B cell (primary cell): Measurements from ENCODE around the gene APMAP. TPM values are rescaled to one million over a fixed set of nuclear protein-coding genes. Genes with fewer than 3 reads are reported as not detected.
"Not testable (repeated sequence)": the region's sequence is repeated elsewhere in the genome, so short reads cannot be mapped to it uniquely, and the experiment has no call there.

ENCODE experiments used
- ATAC-seq: fragments of 200-7000 bp; cut with Tn5 transposase; one replicate; pipeline ENCODE4 v1.10.0; 2021; ENCODE audit warnings: low read depth, mild to moderate bottlenecking, moderate number of reproducible peaks, moderate library complexity
- CTCF ChIA-PET: fragments of 350-600 bp; sonication (Branson Sonifier 250); formaldehyde crosslinking; loops from one replicate; lab custom pipeline; 2021; ENCODE audit warnings: antibody characterized with exemption, inconsistent platforms; lab: Charles Lee
- POLR2A ChIA-PET: fragments of 350-600 bp; sonication (Branson Sonifier 250); formaldehyde crosslinking; loops from one replicate; lab custom pipeline; 2021; ENCODE audit warnings: antibody characterized with exemption; lab: Charles Lee
- DNase-seq: peaks from one replicate; pipeline ENCODE4 v3.0.0; 2013
- H2AFZ ChIP-seq: 2 replicates; pipeline ENCODE4 v1.6.1; 2012; ENCODE audit warnings: mild to moderate bottlenecking, low read depth, low read length; ENCODE audit not compliant: insufficient read depth, poor library complexity, severe bottlenecking
- H3K27ac ChIP-seq, 2 donors: 1 replicate in 1 of 2; 2 replicates in 1 of 2; pipeline ENCODE4 v1.5.1; 2012 to 2013; ENCODE audit warnings: low read length in 2 of 2, mild to moderate bottlenecking in 2 of 2, moderate library complexity in 1 of 2
- H3K27me3 ChIP-seq, 4 experiments: fragments of 200-600 bp in 1 of 4; sonication (generic) in 1 of 4; replicated peaks in 1 of 4; 1 replicate in 2 of 4; 2 replicates in 2 of 4; pipeline versions ENCODE4 v1.6.1 to v1.7.0; 2013 to 2016; ENCODE audit warnings: low read length in 3 of 4, mild to moderate bottlenecking in 2 of 4, mixed read lengths in 1 of 4, moderate library complexity in 1 of 4; ENCODE audit not compliant: insufficient read depth in 4 of 4, control insufficient read depth in 3 of 4; ENCODE audit errors: control extremely low read depth in 1 of 4
- H3K36me3 ChIP-seq, 2 experiments: replicated peaks in 1 of 2; 1 replicate in 1 of 2; 2 replicates in 1 of 2; pipeline versions ENCODE4 v1.6.1 to v1.7.1; 2013; ENCODE audit warnings: low read length in 1 of 2; ENCODE audit not compliant: insufficient read depth in 2 of 2, control insufficient read depth in 1 of 2; ENCODE audit errors: control extremely low read depth in 1 of 2, extremely low read depth in 1 of 2
- H3K4me1 ChIP-seq, 2 donors: fragments of 200-600 bp in 1 of 2; sonication (generic) in 1 of 2; 1 replicate in 1 of 2; 2 replicates in 1 of 2; pipeline versions ENCODE4 v1.5.1 to v1.6.1; 2013 to 2017; ENCODE audit warnings: low read length in 2 of 2; ENCODE audit not compliant: control insufficient read depth in 2 of 2, insufficient read depth in 2 of 2
- H3K4me2 ChIP-seq: replicated peaks from 2 replicates; pipeline ENCODE3; 2012; ENCODE audit warnings: mild to moderate bottlenecking, low read depth, low read length; ENCODE audit not compliant: poor library complexity, severe bottlenecking
- H3K4me3 ChIP-seq, 5 experiments: fragments of 200-600 bp in 1 of 5; sonication (generic) in 1 of 5; 1 replicate in 3 of 5; 2 replicates in 2 of 5; pipeline versions ENCODE4 v1.5.1 to v1.7.0; 2011 to 2016; ENCODE audit warnings: low read length in 4 of 5, mild to moderate bottlenecking in 4 of 5, low read depth in 2 of 5, control low read depth in 1 of 5, moderate library complexity in 1 of 5; ENCODE audit not compliant: insufficient read depth in 1 of 5; ENCODE audit errors: control extremely low read depth in 1 of 5, extremely low read depth in 1 of 5
- H3K79me2 ChIP-seq: fragments of 200-600 bp; sonication (generic); one replicate; pipeline ENCODE4 v1.6.0; 2016; ENCODE audit warnings: low read length; ENCODE audit not compliant: control insufficient read depth, insufficient read depth
- H3K9ac ChIP-seq: fragments of 200-600 bp; sonication (generic); 2 replicates; pipeline ENCODE4 v1.6.1; 2017; ENCODE audit warnings: mild to moderate bottlenecking, low read length, moderate library complexity
- H3K9me3 ChIP-seq, 3 donors: one replicate each; pipeline versions ENCODE4 v1.6.1 to v1.7.1; 2013; ENCODE audit warnings: low read length in 2 of 3; ENCODE audit not compliant: control insufficient read depth in 2 of 3, insufficient read depth in 1 of 3; ENCODE audit errors: control extremely low read depth in 1 of 3
- H4K20me1 ChIP-seq: 2 replicates; pipeline ENCODE4 v1.6.0; 2012; ENCODE audit warnings: mild to moderate bottlenecking, low read length; ENCODE audit not compliant: insufficient read depth, control insufficient read depth, poor library complexity, severe bottlenecking
- H3K27ac Mint-ChIP-seq: one replicate; pipeline ENCODE4 v1.8.0; 2021; ENCODE audit warnings: mixed read lengths
- H3K27me3 Mint-ChIP-seq: one replicate; pipeline ENCODE4 v1.8.0; 2021; ENCODE audit warnings: mixed read lengths
- H3K4me1 Mint-ChIP-seq: one replicate; pipeline ENCODE4 v1.8.0; 2021; ENCODE audit warnings: mixed read lengths
- H3K4me3 Mint-ChIP-seq: one replicate; pipeline ENCODE4 v1.8.0; 2021; ENCODE audit warnings: mixed read lengths
- H3K9me3 Mint-ChIP-seq: one replicate; pipeline ENCODE4 v1.8.0; 2022; ENCODE audit warnings: mixed read lengths; ENCODE audit not compliant: insufficient read depth
- CTCF ChIP-seq: fragments of 200-600 bp; IDR thresholded peaks from one replicate; pipeline ENCODE4 v1.8.0; 2022; ENCODE audit warnings: antibody characterized with exemption, mild to moderate bottlenecking
- EZH2 ChIP-seq: IDR thresholded peaks from 2 replicates; pipeline ENCODE4 v1.6.1; 2012; ENCODE audit warnings: borderline replicate concordance, low read depth, mild to moderate bottlenecking, moderate library complexity, low read length; ENCODE audit not compliant: insufficient read depth, poor library complexity, severe bottlenecking
- WGBS: methylation state at CpG from one replicate; pipeline ENCODE4 v1.1.5; 2013; ENCODE audit warnings: missing lambda C conversion rate; ENCODE audit not compliant: insufficient coverage; 5-methylcytosine and 5-hydroxymethylcytosine counted together
- intact Hi-C: fragments of 100-400 bp; cut with micrococcal nuclease; formaldehyde crosslinking; loops from one replicate; pipeline ENCODE4 v1.10.0; 2022
- polyA plus RNA-seq: library from polyadenylated mRNA; depleted of rRNA; stranded (reverse); fragments of >200 nt; gene quantifications from 2 replicates; pipeline ENCODE4 v1.2.3, GENCODE V29; 2012
- total RNA-seq, 2 donors: library from RNA; stranded (reverse); fragments of 120-200 nt in 1 of 2; gene quantifications; 1 replicate in 1 of 2; 2 replicates in 1 of 2; pipeline versions ENCODE4 v1.2.3 to v1.2.4, GENCODE V29; 2013 to 2022

Gene APMAP
- total and polyA plus RNA-seq, 2 donors (not counting 1 experiment from before 2014, with no cell fraction given): 9.1 to 28.0 TPM

DNA sequence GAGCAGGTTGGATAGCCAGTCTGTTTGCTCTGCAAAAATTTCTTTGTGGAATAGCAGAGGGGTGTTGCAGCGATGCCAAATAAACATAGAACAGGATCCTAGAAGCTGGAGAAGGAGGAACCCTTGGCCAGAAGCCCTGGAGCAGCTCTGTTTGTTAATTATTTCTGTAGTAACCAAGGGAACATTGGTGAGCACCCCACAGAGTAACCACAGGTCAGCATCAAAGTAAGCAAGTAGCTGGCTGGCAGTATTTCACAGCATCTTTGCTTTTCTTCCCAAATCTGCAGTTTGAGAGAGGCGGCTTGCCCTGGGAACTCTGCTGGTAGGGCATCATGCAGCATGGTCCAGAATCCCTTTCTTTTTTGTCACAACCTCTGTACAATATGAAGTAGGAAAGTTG lies 12.7 kb upstream of the APMAP start:
- DNase-seq (no peak), ATAC-seq (no peak)
- ChIA-PET CTCF (interaction anchor here (1.3 to 1.4 kb wide), 2 partner anchors 11 to 28 kb away, joined by 4 read pairs; no protein-coding TSS in a partner anchor), POLR2A (no interaction called here)
- TF ChIP-seq EZH2 (no peak), CTCF (no peak)
- Histone ChIP-seq H3K36me3 (peaks cover 10 to 60% of the 10 kb centered on the region in 2 experiments), H3K79me2 (no peaks in the 10 kb centered on the region), H3K4me3 (no peak overlapping the region), H3K9ac (no peak overlapping the region), H3K4me1 (no peaks in the 10 kb centered on the region), H2AFZ (no peak overlapping the region), H4K20me1 (peaks cover 21% of the 10 kb centered on the region), H3K27me3 (no peaks in the 10 kb centered on the region), H3K27ac (no peak overlapping the region), H3K9me3 (no peaks in the 10 kb centered on the region), H3K4me2 (no peak overlapping the region)
- intact Hi-C loops: no loop called here
- Mint-ChIP-seq H3K27me3 (no peaks in the 10 kb centered on the region), H3K4me1 (no peaks in the 10 kb centered on the region), H3K9me3 (no peaks in the 10 kb centered on the region), H3K4me3 (no peak overlapping the region), H3K27ac (no peak overlapping the region)
- WGBS: no CpG with 5 or more reads among the region's 2 CpGs

DNA sequence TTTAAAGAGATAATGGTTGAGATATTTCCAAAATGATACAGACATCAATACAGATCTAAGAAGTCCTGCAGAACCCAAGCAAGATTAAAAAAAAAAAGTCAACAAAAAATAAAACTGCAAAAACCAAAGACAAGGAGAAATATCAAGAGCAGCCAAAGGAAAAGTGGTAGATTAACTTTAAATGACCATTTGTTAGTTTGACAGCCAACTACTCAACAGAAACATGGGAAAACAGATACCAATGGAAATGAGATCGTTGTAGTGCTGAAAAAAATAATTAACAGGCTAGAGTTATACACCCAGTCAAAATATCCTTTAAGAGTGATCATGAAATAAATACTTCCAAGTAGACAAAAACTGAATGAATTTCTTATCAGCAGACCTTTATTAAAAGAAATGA lies 10.5 kb upstream of the APMAP start:
- Histone ChIP-seq H2AFZ (no peak overlapping the region), H3K4me2 (no peak overlapping the region), H3K9me3 (no peaks in the 10 kb centered on the region), H3K36me3 (peaks cover 10 to 38% of the 10 kb centered on the region in 2 experiments), H3K4me1 (no peaks in the 10 kb centered on the region), H3K27me3 (no peaks in the 10 kb centered on the region), H3K9ac (no peak overlapping the region), H4K20me1 (peaks cover 10% of the 10 kb centered on the region), H3K4me3 (no peak overlapping the region), H3K27ac (no peak overlapping the region), H3K79me2 (no peaks in the 10 kb centered on the region)
- no peak overlapping the region for H3K4me3 Mint-ChIP-seq
- ChIA-PET POLR2A (no interaction called here), CTCF (interaction anchor here (1.6 kb wide), 1 partner anchor 63 kb away, joined by 6 read pairs; no protein-coding TSS in a partner anchor)
- no CpG with 5 or more reads among the region's 1 CpG for WGBS
- no peak for TF ChIP-seq CTCF
- TF ChIP-seq EZH2: no peak
- no peaks in the 10 kb centered on the region for H3K27me3 Mint-ChIP-seq
- no peak for ATAC-seq
- no peaks in the 10 kb centered on the region for H3K4me1 Mint-ChIP-seq
- intact Hi-C loops: no loop called here
- H3K9me3 Mint-ChIP-seq: no peaks in the 10 kb centered on the region
- no peak for DNase-seq
- no peak overlapping the region for H3K27ac Mint-ChIP-seq

GRCh38 chr20:25001323-25001722 lies 8.8 kb upstream of the APMAP start:
- H3K9me3 ChIP-seq, H2AFZ ChIP-seq, H3K27ac ChIP-seq, H3K9me3 Mint-ChIP-seq, H3K27me3 Mint-ChIP-seq, H3K79me2 ChIP-seq, intact Hi-C loops, H3K4me3 Mint-ChIP-seq, DNase-seq, H3K4me2 ChIP-seq, H3K4me3 ChIP-seq, H3K27ac Mint-ChIP-seq, ATAC-seq, H3K27me3 ChIP-seq, H4K20me1 ChIP-seq, H3K4me1 Mint-ChIP-seq, POLR2A ChIA-PET, H3K9ac ChIP-seq, H3K4me1 ChIP-seq: not testable (repeated sequence)
- WGBS: 100% methylated on average over 1 of the region's 4 CpGs
- CTCF ChIA-PET: interaction anchor here (9.8 kb wide), 1 partner anchor 63 kb away, joined by 250 read pairs; no protein-coding TSS in a partner anchor
- peaks cover 8 to 21% of the 10 kb centered on the region in 2 experiments for H3K36me3 ChIP-seq
